HEK293 (cell line): ENCODE measurements around the gene CAMTA2.

Experiments used
- HOXC10 ChIP-seq: sonication (generic); formaldehyde crosslinking; IDR thresholded peaks from 2 replicates; pipeline ENCODE4 v1.8.1; 2023; ENCODE audit warnings: mild to moderate bottlenecking, missing genetic modification reagents
- KLF7 ChIP-seq: fragments of 450-650 bp; formaldehyde crosslinking; IDR thresholded peaks from 2 replicates; pipeline ENCODE4 v1.5.1; 2016; ENCODE audit warnings: missing biosample characterization, missing genetic modification characterization, borderline replicate concordance
- KLF8 ChIP-seq: fragments of 450-650 bp; formaldehyde crosslinking; IDR thresholded peaks from 2 replicates; pipeline ENCODE4 v1.5.1; 2016; ENCODE audit warnings: missing biosample characterization, missing genetic modification characterization
- RBAK ChIP-seq: fragments of 450-650 bp; formaldehyde crosslinking; IDR thresholded peaks from 2 replicates; pipeline ENCODE4 v1.5.1; 2016; ENCODE audit warnings: missing biosample characterization, missing genetic modification characterization
- YY1 ChIP-seq: fragments of 450-650 bp; formaldehyde crosslinking; IDR thresholded peaks from 2 replicates; pipeline ENCODE4 v1.5.1; 2018; ENCODE audit warnings: missing biosample characterization, missing genetic modification characterization
- ZBTB17 ChIP-seq: fragments of 450-650 bp; formaldehyde crosslinking; IDR thresholded peaks from 2 replicates; pipeline ENCODE4 v1.5.1; 2016; ENCODE audit warnings: missing biosample characterization, missing genetic modification characterization
- ZBTB44 ChIP-seq: fragments of 450-650 bp; IDR thresholded peaks from 2 replicates; pipeline ENCODE4 v1.5.1; 2018; ENCODE audit warnings: missing biosample characterization, mild to moderate bottlenecking, missing genetic modification characterization
- ZNF350 ChIP-seq: fragments of 450-650 bp; formaldehyde crosslinking; IDR thresholded peaks from 2 replicates; pipeline ENCODE4 v1.5.0; 2017; ENCODE audit warnings: missing biosample characterization, mild to moderate bottlenecking, missing genetic modification characterization
- ZNF394 ChIP-seq: fragments of 450-650 bp; formaldehyde crosslinking; IDR thresholded peaks from 2 replicates; pipeline ENCODE4 v1.5.1; 2016; ENCODE audit warnings: missing biosample characterization, missing genetic modification characterization, mild to moderate bottlenecking, moderate library complexity, borderline replicate concordance
- ZNF501 ChIP-seq: fragments of 450-650 bp; formaldehyde crosslinking; IDR thresholded peaks from 2 replicates; pipeline ENCODE4 v1.5.1; 2016; ENCODE audit warnings: missing biosample characterization, missing genetic modification characterization
- ZNF514 ChIP-seq: fragments of 450-650 bp; formaldehyde crosslinking; IDR thresholded peaks from 2 replicates; pipeline ENCODE4 v1.5.1; 2016; ENCODE audit warnings: missing biosample characterization, missing genetic modification characterization
- ZNF518A ChIP-seq: fragments of 450-650 bp; formaldehyde crosslinking; conservative IDR thresholded peaks from 2 replicates; pipeline ENCODE4 v1.5.1; 2016; ENCODE audit warnings: low read depth, missing biosample characterization, missing genetic modification characterization
- ZNF600 ChIP-seq: fragments of 450-650 bp; formaldehyde crosslinking; IDR thresholded peaks from 2 replicates; pipeline ENCODE4 v1.5.1; 2016; ENCODE audit warnings: missing biosample characterization, missing genetic modification characterization
- ZNF623 ChIP-seq: fragments of 450-650 bp; formaldehyde crosslinking; IDR thresholded peaks from 2 replicates; pipeline ENCODE4 v1.5.1; 2016; ENCODE audit warnings: missing biosample characterization, missing genetic modification characterization
- ZNF645 ChIP-seq: fragments of 450-650 bp; formaldehyde crosslinking; IDR thresholded peaks from 2 replicates; pipeline ENCODE4; 2016; ENCODE audit warnings: missing biosample characterization, missing genetic modification characterization
- ZNF660 ChIP-seq: fragments of 450-650 bp; IDR thresholded peaks from 2 replicates; pipeline ENCODE4 v1.5.1; 2018; ENCODE audit warnings: missing biosample characterization, mild to moderate bottlenecking, missing genetic modification characterization
- ZNF701 ChIP-seq: fragments of 450-650 bp; formaldehyde crosslinking; IDR thresholded peaks from 2 replicates; pipeline ENCODE4 v1.5.1; 2016; ENCODE audit warnings: missing biosample characterization, missing genetic modification characterization
- ZNF777 ChIP-seq: fragments of 450-650 bp; formaldehyde crosslinking; IDR thresholded peaks from 2 replicates; pipeline ENCODE4 v1.5.1; 2017; ENCODE audit warnings: missing biosample characterization, missing genetic modification characterization, borderline replicate concordance
- ZNF785 ChIP-seq: fragments of 450-650 bp; formaldehyde crosslinking; IDR thresholded peaks from 2 replicates; pipeline ENCODE4 v1.5.1; 2016; ENCODE audit warnings: missing biosample characterization, missing genetic modification characterization
- TF ChIP-seq, protein P1 (sequence below): fragments of 450-650 bp; formaldehyde crosslinking; IDR thresholded peaks from 2 replicates; pipeline ENCODE4 v1.5.1; 2016; ENCODE audit warnings: missing biosample characterization, missing genetic modification characterization, borderline replicate concordance
- TF ChIP-seq, protein P2 (sequence below): fragments of 450-650 bp; formaldehyde crosslinking; IDR thresholded peaks from 2 replicates; pipeline ENCODE4 v1.5.1; 2016; ENCODE audit warnings: missing biosample characterization, missing genetic modification characterization

The CAMTA2 gene

DNA sequence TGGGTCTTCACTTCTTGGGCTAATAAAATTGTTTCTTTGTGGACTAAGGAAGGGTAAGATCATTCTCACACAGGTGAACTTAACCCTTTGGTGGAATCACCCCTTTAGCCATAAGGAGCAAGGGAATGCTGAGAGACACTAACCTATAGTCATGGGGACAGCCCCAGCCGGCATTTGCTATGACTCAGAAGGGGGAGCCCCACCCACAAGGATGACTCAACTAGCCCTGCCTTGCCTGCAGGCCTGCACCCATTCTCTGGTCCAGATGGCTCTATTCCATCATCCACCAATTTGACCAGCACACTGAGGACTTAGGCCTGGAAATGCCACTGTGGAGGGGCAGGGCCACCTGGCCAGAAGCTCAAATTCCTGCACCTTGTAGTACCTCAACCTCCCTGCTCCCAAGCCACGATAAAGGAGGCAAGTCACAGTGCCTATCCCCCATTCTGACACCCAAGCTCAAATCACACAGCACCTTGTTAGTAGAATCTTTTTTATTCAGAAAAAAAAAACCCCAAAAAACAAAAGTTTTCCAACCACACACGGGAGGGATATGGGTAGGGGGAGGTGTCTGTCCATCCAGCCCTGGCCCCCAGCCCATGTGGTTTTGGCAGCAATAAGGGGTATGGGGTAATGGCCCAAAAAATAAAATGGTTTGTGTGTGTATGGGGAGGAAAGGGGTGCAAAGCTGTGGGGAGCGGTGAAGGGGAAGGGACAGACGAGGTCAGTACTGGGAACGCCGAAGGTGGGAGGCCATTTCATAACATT lies 42.1 kb downstream of the CAMTA2 start (continued):
- no peak for TF ChIP-seq RBAK (tag by site-specific recombination)
- no peak for TF ChIP-seq YY1 (tag by site-specific recombination)
- no peak for TF ChIP-seq ZNF777 (tag by site-specific recombination)
- TF ChIP-seq, protein P1, sequence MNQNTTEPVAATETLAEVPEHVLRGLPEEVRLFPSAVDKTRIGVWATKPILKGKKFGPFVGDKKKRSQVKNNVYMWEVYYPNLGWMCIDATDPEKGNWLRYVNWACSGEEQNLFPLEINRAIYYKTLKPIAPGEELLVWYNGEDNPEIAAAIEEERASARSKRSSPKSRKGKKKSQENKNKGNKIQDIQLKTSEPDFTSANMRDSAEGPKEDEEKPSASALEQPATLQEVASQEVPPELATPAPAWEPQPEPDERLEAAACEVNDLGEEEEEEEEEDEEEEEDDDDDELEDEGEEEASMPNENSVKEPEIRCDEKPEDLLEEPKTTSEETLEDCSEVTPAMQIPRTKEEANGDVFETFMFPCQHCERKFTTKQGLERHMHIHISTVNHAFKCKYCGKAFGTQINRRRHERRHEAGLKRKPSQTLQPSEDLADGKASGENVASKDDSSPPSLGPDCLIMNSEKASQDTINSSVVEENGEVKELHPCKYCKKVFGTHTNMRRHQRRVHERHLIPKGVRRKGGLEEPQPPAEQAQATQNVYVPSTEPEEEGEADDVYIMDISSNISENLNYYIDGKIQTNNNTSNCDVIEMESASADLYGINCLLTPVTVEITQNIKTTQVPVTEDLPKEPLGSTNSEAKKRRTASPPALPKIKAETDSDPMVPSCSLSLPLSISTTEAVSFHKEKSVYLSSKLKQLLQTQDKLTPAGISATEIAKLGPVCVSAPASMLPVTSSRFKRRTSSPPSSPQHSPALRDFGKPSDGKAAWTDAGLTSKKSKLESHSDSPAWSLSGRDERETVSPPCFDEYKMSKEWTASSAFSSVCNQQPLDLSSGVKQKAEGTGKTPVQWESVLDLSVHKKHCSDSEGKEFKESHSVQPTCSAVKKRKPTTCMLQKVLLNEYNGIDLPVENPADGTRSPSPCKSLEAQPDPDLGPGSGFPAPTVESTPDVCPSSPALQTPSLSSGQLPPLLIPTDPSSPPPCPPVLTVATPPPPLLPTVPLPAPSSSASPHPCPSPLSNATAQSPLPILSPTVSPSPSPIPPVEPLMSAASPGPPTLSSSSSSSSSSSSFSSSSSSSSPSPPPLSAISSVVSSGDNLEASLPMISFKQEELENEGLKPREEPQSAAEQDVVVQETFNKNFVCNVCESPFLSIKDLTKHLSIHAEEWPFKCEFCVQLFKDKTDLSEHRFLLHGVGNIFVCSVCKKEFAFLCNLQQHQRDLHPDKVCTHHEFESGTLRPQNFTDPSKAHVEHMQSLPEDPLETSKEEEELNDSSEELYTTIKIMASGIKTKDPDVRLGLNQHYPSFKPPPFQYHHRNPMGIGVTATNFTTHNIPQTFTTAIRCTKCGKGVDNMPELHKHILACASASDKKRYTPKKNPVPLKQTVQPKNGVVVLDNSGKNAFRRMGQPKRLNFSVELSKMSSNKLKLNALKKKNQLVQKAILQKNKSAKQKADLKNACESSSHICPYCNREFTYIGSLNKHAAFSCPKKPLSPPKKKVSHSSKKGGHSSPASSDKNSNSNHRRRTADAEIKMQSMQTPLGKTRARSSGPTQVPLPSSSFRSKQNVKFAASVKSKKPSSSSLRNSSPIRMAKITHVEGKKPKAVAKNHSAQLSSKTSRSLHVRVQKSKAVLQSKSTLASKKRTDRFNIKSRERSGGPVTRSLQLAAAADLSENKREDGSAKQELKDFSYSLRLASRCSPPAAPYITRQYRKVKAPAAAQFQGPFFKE (tag by site-specific recombination) = no peak
- TF ChIP-seq ZNF660 = peak; percentile 82
- TF ChIP-seq ZNF394 (tag by site-specific recombination) = no peak; the same call in 1 of the 2 replicates
- peak; percentile 87 for TF ChIP-seq ZNF600
- peak; percentile 82 for TF ChIP-seq ZBTB17 (tag by site-specific recombination)
- TF ChIP-seq, protein P2, sequence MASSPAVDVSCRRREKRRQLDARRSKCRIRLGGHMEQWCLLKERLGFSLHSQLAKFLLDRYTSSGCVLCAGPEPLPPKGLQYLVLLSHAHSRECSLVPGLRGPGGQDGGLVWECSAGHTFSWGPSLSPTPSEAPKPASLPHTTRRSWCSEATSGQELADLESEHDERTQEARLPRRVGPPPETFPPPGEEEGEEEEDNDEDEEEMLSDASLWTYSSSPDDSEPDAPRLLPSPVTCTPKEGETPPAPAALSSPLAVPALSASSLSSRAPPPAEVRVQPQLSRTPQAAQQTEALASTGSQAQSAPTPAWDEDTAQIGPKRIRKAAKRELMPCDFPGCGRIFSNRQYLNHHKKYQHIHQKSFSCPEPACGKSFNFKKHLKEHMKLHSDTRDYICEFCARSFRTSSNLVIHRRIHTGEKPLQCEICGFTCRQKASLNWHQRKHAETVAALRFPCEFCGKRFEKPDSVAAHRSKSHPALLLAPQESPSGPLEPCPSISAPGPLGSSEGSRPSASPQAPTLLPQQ (tag by site-specific recombination) = peak; percentile 33; the same call in 1 of the 2 replicates
- no peak for TF ChIP-seq ZNF518A
- peak; percentile 97 for TF ChIP-seq KLF8 (tag by site-specific recombination)
- TF ChIP-seq ZNF350 (tag by site-specific recombination) = no peak
- no peak for TF ChIP-seq ZNF514 (tag by site-specific recombination)
- no peak for TF ChIP-seq ZNF645 (tag by site-specific recombination)
- no peak for TF ChIP-seq ZNF701
- no peak for TF ChIP-seq HOXC10 (CRISPR knock-in tag)
- TF ChIP-seq ZBTB44 (tag by site-specific recombination) = peak; percentile 15; the same call in 1 of the 2 replicates
- TF ChIP-seq KLF7 = peak; percentile 54; the same call in 1 of the 2 replicates
- TF ChIP-seq ZNF623 (tag by site-specific recombination) = no peak
- 0 out of 2 replicates have a peak, but pooled peaks have one; percentile 40 for TF ChIP-seq ZNF501 (tag by site-specific recombination)
- TF ChIP-seq ZNF785 = no peak
- TF ChIP-seq, all 188 proteins: peak for 33
